Measurements from ENCODE around the gene PRSS22. TPM values are rescaled to one million over a fixed set of nuclear protein-coding genes. Genes with fewer than 3 reads are reported as not detected.

Gene PRSS22
- total and polyA plus RNA-seq, 2 donors from 2014 or later: 11.0 to 30.8 TPM

GRCh38 chr16:2855536-2855935 lies 2.4 kb downstream of the PRSS22 start:
- H3K4me1 ChIP-seq (ENCODE audit: control insufficient read depth in 2 of 3, insufficient read depth in 2 of 3, low read depth in 1 of 3, low read length in 3 of 3): no peaks in the 10 kb centered on the region
- no peak overlapping the region for H3K4me3 ChIP-seq (ENCODE audit: low read length in 3 of 3)
- DNase-seq (no peak), FAIRE-seq (no peak)
- no peaks in the 10 kb centered on the region for H3K36me3 ChIP-seq (ENCODE audit: control insufficient read depth in 2 of 3, insufficient read depth in 3 of 3, low read length in 3 of 3)
- H3K27me3 ChIP-seq (ENCODE audit: control insufficient read depth, insufficient read depth, low read length): no peaks in the 10 kb centered on the region
- H3K9me3 ChIP-seq (ENCODE audit: control insufficient read depth in 2 of 3, insufficient read depth in 1 of 3, low read length in 3 of 3): peaks cover 0 to 6% (median 2%) of the 10 kb centered on the region in 3 donors
- no peak overlapping the region for H3K27ac ChIP-seq (ENCODE audit: low read depth in 2 of 2, low read length in 2 of 2)
- intact Hi-C loops (cut with DNase I): no loop called here
- H3K9ac ChIP-seq (ENCODE audit: low read length in 3 of 3): no peak overlapping the region
- TF ChIP-seq, protein P1, sequence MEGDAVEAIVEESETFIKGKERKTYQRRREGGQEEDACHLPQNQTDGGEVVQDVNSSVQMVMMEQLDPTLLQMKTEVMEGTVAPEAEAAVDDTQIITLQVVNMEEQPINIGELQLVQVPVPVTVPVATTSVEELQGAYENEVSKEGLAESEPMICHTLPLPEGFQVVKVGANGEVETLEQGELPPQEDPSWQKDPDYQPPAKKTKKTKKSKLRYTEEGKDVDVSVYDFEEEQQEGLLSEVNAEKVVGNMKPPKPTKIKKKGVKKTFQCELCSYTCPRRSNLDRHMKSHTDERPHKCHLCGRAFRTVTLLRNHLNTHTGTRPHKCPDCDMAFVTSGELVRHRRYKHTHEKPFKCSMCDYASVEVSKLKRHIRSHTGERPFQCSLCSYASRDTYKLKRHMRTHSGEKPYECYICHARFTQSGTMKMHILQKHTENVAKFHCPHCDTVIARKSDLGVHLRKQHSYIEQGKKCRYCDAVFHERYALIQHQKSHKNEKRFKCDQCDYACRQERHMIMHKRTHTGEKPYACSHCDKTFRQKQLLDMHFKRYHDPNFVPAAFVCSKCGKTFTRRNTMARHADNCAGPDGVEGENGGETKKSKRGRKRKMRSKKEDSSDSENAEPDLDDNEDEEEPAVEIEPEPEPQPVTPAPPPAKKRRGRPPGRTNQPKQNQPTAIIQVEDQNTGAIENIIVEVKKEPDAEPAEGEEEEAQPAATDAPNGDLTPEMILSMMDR (IDR thresholded peaks at IDR 0.05; ENCODE audit: borderline replicate concordance, extremely low read depth, insufficient read depth): no peak

- Histone ChIP-seq H3K9me3 (ENCODE audit: control insufficient read depth in 2 of 3, insufficient read depth in 1 of 3, low read length in 3 of 3) (peaks cover 0 to 6% (median 2%) of the 10 kb centered on the region in 3 donors), H3K36me3 (ENCODE audit: control insufficient read depth in 2 of 3, insufficient read depth in 3 of 3, low read length in 3 of 3) (no peaks in the 10 kb centered on the region), H3K27ac (ENCODE audit: low read depth in 2 of 2, low read length in 2 of 2) (no peak overlapping the region), H3K9ac (ENCODE audit: low read length in 3 of 3) (no peak overlapping the region), H3K27me3 (ENCODE audit: control insufficient read depth, insufficient read depth, low read length) (no peaks in the 10 kb centered on the region), H3K4me3 (ENCODE audit: low read length in 3 of 3) (no peak overlapping the region), H3K4me1 (ENCODE audit: control insufficient read depth in 2 of 3, insufficient read depth in 2 of 3, low read depth in 1 of 3, low read length in 3 of 3) (no peaks in the 10 kb centered on the region)
- intact Hi-C loops (cut with DNase I): no loop called here
- TF ChIP-seq, protein P1 (IDR thresholded peaks at IDR 0.05; ENCODE audit: borderline replicate concordance, extremely low read depth, insufficient read depth): no peak
- DNase-seq: no peak
- FAIRE-seq: no peak
These were observed 3.2 kb downstream of the PRSS22 start for GRCh38 chr16:2854700-2855309.

GRCh38 chr16:2853531-2854073 lies 4.4 kb downstream of the PRSS22 start:
- Histone ChIP-seq H3K27ac (ENCODE audit: low read depth in 2 of 2, low read length in 2 of 2) (no peak overlapping the region), H3K36me3 (ENCODE audit: control insufficient read depth in 2 of 3, insufficient read depth in 3 of 3, low read length in 3 of 3) (no peaks in the 10 kb centered on the region), H3K9me3 (ENCODE audit: control insufficient read depth in 2 of 3, insufficient read depth in 1 of 3, low read length in 3 of 3) (peaks cover 0 to 6% (median 2%) of the 10 kb centered on the region in 3 donors), H3K27me3 (ENCODE audit: control insufficient read depth, insufficient read depth, low read length) (peaks cover 2% of the 10 kb centered on the region), H3K4me1 (ENCODE audit: control insufficient read depth in 2 of 3, insufficient read depth in 2 of 3, low read depth in 1 of 3, low read length in 3 of 3) (no peaks in the 10 kb centered on the region), H3K4me3 (ENCODE audit: low read length in 3 of 3) (no peak overlapping the region), H3K9ac (ENCODE audit: low read length in 3 of 3) (no peak overlapping the region)
- FAIRE-seq (no peak), DNase-seq (no peak)
- TF ChIP-seq, protein P1 (IDR thresholded peaks at IDR 0.05; ENCODE audit: borderline replicate concordance, extremely low read depth, insufficient read depth): no peak
- intact Hi-C loops (cut with DNase I): no loop called here

Measured in kidney (tissue), 14 donors.